ENCODE data around the gene LDB2.
"Not testable (repeated sequence)": the region's sequence is repeated elsewhere in the genome, so short reads cannot be mapped to it uniquely, and the experiment has no call there.

Gene LDB2

DNA sequence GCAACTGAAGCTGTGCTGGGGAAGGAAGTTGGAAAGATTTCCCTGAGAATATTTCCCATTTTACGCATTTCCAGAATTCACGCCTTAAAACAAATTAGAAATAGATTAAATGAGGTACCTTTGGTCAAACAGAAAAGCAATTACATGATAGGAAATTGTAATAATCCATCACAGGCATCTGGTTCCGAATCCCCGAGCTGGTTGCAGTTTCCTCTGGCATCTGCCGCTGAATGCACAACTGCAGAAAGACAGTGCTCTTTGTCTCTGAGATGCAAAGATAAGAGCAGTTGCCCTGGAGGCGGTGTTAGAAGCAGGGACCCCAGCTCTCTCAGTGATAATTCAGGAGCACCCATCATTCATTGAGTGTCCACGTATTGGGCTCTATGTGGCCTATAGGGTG, 224.4 kb downstream of the LDB2 start:
- DNase-seq: no peak

DNA sequence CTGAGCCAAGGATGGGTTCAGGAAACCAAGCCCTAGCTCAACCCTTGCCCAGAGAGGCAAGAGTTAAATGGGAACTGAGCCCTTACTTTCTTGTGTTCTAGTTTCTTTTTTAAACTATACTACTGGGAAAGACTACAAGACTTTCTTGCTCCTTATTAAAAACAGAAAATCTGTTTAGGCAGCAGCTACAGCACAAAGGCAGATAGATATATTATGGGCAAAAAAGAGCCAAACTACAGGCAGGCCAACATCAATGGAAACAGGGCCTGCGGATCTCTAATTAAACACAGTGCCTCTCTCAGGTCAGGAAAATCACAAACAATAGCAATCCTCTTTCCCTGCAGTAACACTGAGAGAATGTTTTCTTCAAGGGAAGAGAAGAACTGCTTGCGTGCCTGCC, 226.0 kb downstream of the LDB2 start:
- no peak for DNase-seq

DNA sequence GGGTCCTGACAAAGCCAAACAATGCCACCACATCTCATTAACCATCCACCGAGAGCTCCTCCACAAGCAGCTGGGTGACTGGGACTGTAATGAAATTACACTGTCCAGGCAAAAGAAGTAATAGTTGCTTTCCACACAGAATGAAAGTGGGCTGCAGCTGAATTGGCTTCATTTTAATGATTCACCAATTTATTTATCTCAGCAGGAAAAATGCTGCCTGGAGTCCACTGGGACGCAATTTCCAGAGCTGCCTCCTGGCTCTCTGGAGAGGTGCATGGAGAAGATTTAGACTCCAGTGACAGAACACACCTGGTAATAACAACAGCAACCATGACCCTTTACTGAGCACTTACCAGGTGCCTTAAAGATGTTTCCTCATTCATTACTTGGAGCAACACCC, 226.7 kb downstream of the LDB2 start:
- no peak for DNase-seq

DNA sequence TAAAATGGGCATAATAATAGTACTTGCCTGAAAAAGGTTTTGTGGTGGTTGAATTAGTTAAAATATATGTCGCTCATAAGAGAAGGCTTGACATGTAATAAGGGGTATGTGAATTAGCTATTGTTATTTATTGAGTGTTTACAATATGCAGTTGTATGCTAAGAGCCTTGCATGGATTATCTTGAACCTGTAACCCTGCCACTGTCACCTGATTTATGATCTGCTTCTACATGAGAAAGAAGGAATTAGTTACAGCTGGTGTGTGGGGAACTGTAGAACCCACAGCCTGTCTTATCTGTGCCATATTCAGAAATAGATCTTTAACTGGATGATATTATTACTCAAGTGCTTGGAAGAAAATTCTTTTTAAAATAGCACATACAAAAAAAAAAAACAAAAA, 227.7 kb downstream of the LDB2 start:
- no peak for DNase-seq

DNA sequence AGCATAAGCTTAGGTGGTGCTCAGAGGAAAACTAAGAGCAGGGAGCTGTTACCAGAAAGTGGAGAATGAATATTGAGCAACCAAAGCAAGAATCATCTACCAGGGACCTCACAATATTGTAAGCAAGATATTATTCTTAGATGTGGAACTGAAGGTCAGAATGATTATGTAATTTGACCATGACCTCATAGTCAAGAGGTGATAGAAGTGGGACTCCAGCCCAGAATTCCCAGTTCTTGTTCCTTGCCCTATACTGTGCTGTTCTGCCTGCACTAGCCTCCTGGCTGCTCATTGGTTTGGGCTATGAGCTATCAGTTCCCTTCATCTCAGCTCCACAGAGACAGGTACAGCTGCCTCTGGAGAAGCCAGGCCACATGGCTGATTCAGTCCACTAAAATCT, 229.4 kb downstream of the LDB2 start:
- no peak for DNase-seq

DNA sequence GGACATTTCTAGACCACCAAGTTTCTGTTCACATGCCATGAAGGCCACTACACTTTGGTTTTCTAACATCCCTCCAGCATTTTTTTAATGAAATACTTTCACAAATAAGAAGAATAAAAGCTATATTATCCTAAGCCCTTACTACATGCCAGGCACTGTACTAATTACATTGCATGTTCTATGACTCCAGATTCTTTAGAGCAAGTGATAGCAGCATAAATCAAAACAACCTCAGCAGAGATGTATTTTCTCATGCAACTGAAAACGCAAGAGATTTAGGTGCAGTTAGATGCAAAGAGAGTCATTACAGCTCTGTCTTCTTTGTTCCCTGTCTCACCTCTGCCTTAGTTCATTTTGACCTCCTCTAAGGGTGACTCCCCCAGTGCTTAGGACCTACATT, 230.0 kb downstream of the LDB2 start:
- no peak for DNase-seq

DNA sequence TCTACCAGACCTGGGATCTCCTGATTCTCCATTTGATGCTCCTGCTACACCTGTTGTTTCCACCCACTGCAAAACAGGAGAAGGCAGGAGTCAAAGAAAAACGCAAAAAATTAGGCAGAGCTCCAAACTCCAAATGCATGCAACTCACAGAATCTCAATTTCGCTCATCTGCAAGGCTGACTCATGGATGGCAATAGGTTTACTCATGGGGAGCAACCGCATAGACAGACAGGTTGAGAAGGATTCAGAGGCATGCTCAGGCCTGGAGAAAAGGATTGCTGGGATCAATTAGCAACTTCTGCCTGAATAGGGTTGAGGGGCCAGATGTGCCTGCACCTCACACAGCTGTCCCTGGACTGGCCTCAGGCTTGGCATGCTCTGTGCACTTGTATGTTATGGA, 231.0 kb downstream of the LDB2 start:
- no peak for DNase-seq

DNA sequence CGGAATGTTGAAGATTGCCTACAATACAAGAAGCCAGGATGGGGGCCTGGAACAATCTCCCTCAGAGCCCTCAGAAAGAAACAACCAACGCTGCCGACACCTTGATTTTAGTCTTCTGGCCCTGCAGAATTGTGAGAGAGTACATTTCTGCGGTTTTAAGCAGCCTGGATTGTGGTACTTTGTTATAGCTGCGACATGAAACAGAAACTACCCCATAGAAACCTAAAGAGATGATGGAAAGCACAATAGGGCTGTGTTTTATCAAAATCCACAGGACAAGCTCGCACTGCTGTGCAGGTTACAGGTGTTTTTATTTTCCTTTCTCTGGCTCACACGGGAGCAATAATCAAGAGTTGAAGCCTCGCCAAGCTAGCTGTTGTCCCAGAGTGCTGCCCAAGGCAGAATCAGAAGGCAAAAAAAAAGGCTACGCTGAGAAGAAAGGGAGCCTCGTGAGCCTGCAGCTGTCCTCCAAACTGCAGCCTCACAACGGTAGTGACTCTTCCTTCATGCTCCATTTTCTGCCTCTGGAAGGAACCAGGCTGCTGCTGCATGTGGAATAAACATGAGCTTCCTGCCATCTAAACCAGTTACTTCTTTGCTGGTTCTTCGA, 232.4 kb downstream of the LDB2 start:
- DNase-seq: no peak

DNA sequence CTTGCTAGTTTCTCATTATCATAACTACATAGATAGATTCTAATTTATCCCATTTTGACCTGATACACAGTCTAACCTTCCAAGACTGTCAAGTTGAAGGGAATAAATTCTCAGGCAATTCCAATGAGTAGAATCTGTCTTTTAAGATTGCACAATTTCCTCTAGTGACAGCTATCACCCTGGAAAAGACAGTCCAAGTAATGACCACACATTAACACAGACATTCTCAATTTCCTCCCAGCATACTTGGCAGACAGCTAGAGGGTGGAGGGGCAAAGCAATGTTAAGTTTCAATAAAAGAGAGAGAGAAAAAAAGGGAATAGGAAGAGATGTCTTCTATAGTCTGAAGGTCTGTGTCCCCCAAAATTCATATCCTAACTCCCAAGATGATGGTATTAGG, 234.7 kb downstream of the LDB2 start:
- no peak for DNase-seq

DNA sequence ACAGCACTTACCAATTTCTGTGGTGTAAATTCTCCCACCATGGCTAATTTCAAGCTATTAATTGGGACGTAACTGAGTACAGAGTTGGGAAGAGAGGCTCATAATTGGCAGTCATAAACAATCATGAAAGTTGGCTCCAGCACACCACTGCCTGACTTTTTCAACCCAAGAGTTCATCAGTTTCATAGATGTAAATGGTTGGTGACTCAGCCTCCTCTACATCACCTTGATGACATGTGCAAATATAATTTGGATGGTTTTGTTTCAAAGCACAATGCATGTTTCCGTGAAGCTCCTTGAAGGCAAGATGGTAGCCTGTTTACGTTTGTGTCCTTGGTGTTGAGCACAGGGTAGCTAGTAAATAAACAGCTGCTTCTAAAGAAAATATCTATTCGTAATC, 235.1 kb downstream of the LDB2 start:
- no peak for DNase-seq

DNA sequence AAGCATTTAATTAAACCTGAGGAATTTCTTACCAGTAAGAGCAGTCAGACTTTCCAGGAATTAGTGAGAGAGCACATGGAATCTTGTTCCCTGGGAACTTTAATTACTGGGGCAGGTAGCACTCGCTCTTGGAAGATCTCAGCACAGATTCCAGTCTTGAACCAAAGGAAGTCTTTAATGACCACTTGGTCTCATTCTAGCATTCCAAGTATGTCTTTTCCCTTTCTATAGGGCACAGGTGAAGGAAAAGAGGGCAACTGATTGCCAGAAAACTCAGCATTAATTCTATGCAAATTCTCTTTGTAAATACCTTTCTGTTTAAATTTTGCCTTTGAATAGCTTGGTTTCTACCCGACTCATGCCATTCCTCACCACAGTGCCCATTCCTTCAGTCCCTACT, 236.6 kb downstream of the LDB2 start:
- no peak for DNase-seq

DNA sequence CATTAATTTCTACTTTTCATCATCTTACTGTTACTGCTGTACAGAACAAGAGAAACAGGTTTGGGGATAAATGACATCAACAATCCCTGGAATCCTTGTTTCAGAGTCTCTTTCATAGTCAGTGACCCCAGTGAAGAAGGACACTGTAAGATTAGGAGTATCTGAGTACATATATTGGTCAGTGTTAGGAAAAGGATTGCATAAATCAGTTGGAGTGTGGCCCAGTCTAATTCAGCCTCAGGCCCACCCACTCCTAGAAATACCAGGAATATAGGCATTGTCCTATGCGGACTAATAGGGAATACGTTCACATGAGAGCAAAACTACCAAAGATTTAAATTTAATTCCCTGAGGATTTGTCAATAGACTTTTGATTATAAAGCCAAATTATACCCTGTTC, 237.8 kb downstream of the LDB2 start:
- DNase-seq: no peak

DNA sequence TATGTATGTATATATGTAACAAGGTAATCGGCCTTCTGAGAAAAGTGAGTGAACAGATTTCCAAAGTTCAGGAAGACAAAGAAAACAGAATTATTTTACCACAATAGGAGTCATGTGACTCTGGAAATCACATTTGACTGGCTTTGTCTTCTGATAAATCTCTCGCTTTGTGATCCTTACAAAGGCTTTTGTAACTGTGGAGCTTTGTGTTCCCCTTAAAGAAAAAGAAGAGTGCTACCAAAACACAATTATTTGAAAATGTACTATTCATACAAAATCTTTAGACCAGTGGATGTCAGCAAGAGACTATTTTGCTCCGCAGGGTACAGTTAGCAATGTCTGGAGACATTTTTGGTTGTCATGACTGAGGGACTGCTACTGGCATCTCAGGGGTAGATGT, 238.8 kb downstream of the LDB2 start:
- no peak for DNase-seq

DNA sequence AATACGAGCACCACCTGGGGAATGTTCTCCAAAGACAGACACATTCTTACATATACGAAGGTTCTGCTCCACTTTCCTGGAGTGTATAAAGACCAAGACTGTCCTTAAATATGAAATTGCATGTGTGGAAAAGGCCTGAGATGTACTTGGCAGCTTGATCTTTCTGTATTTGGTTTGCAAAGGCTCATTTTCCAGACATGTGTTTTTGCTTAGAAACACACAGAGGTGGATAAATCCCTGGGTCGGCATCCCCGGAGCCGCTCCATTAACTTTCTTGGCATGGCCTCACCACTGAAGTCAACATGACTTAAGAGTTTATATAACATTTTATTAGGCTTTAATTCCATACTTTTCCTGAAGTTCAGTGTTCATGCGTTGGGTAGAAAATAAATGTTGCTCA, 239.4 kb downstream of the LDB2 start:
- no peak for DNase-seq

DNA sequence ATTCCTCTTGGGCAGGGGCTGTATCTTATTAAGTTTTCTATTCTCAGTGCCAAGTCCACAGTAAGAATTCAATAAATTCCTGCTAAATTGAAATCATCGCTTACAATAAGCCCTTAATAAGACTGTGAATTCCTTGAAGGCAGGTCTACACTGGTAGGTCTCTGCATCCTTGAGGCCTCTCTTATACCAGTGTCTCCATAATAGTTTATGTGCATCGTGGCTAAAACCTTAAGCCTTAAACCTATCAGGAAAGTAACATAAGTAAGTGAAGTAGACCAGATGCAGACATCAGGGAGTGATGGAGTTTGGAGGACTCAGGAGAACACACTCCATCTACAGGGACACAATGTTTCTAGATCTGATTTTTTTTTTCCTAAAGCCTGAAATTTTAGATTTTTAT, 240.3 kb downstream of the LDB2 start:
- no peak for DNase-seq

DNA sequence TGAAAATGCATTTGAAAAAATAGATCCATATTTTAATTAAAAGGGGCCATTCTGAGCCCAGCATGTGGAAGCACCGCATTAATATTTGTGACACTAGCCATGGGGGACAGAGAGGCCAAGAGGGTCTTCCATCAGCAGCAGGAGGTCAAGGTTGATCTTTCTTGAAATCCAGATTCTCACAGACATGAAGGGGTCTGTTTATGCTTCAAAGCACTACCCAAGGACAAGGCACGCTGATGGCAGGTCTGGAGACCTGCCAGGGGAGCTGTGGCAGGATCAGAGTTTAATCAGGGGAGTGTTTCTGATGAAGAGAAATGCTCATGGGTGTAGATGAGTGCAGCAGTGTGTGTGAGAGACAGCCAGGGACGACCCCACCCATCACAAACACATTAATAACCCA, 243.3 kb downstream of the LDB2 start:
- DNase-seq: no peak

DNA sequence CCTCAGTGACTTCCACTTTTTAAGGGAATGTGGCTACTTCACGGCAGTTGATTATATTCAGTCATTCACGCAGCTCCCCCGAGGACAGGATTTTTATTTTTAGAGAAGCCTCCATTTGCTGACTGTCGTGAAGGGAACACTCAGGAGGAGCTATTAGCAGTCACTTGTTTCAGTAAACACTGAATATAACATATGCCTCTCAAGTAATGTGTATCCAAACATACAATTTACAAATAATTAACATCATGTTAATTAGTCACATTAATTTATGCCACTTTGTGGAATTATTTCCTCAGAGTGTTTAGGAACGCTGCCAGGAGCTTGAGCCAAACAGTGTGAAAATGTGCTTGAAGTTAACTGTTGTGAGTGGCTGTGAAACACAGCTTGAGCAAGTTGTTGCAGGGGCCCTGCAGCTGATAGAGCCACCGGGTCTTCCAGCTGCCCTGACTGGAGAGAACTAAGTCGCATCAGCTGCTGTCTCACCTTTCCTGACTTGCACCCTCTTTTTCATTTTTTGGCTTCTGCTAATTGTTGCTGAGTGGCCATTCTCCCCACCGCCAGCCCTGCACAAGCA, 245.6 kb downstream of the LDB2 start:
- no peak for DNase-seq

DNA sequence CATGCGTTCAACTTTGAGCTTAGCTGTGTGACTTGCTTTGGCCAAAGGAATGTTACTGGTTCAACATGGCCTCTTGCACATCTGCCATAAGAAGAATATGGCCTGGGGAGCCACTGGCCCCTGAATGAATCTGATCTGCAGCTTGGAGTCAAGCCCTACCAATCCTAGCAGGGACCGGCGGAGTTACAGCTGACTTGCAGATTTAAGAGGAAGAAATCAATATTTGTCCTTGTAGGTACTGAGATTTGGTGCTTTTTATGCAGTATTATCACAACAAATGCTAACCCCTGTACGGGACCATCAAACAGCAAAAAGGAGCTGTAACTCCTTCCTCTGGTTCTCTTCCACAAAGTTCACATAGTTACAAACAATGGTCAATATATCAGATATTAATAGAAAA, 252.0 kb downstream of the LDB2 start:
- DNase-seq: no peak

DNA sequence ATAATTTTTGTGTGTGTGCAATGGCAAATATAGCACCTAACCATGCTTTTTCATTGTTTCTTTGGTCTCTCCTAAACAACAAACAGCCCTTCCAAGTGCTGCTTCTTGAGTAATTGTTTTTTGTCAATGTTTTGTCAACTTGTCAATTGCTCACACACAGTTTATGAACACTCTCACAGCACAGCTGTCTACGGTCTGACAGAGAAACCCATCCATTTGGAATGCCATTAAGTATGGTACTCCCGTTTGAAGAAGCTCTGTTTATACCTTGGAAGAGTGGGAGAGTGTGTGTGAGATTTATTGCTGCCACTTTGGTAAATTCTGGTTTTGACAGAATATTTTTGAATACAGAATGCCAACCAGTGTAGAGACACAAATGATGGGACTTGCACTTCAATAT, 254.6 kb downstream of the LDB2 start:
- no peak for DNase-seq

DNA sequence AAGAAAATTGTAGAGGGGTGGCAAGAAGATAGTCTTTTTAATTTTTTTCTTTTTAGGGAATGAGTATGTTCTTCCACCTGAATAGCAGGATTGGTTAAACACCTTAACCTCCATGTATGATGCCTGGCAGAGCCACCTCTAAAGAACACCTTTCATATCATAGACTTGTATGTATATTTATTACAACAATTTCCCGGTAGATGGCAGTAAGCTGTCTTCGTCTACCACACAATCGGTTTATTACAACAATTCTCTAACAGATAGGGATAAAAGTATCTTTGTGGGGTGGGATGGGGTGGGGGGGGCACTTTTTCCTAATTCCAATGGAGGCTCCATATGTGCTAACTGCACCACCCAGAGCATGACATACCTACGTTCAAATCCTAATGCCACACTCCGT, 255.5 kb downstream of the LDB2 start:
- DNase-seq: no peak

DNA sequence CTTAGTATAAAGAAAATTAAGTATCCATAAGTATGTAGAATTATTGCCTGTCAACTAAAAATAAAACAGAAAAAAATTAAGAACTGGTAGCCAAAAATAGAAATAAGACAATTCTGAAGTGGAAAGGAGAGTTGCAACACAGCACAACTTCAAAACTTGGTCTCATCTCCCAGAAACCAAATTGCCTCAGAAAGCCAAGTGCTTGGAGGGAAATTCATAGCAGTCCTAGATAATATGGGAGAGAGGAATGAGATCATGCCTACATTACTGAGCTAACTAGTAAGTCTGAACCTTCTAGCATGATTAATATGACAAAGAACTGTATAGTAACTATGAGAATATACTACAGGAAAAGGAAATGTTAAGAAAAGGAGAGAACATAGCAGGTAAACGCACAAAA, 256.5 kb downstream of the LDB2 start:
- no peak for DNase-seq

DNA sequence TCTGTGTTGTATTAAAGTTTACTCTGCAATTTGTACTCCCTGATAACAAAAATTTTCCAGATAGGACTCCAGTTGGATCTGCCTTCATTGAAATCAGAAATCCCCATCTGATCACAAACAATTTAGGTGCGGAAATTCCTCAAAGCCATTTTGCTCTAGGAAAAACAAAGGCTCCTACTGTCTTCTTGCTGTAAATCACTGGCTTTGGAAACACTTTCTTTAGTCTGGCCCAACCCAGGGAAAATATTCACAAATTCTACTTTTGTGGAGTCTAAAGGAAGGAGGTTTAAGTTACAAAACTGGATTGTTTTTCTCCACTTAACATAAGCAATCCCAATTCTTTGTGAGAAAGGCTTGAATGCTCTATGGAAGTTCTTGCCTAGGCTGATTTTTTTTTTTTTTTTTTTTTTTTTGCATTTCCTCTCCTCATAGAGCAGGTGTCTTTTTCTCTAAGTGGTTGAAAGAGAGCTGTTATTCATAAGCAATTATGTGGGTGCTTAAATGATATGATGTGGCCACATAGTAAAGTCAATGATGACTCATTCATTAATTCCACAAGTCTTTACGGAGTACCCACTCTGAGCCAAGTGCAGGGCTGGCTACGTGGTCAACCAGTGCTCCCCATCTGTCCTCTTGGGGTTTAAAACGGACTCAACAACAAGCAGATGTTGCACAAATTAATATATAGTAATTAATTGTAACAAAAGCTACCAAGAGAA, 261.4 kb downstream of the LDB2 start:
- DNase-seq: no peak

DNA sequence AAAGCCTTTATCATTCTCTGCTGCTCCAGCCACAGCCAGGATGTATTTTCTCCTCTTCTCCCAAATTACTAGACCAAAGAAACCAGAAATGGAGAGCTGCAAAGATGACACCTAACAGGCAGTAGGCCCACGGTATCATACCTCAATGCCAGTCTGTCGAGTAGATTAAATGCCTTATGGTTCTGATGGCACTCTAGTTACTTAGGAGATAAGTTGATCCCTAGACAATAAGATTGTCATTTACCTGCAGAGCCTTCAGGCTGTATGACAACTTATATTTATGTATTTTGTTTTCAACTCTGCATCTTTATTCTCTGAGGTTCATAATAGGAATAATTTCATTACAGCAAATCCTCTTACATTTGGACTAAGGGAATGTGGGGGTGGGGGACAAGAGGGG, 262.1 kb downstream of the LDB2 start:
- DNase-seq: no peak

DNA sequence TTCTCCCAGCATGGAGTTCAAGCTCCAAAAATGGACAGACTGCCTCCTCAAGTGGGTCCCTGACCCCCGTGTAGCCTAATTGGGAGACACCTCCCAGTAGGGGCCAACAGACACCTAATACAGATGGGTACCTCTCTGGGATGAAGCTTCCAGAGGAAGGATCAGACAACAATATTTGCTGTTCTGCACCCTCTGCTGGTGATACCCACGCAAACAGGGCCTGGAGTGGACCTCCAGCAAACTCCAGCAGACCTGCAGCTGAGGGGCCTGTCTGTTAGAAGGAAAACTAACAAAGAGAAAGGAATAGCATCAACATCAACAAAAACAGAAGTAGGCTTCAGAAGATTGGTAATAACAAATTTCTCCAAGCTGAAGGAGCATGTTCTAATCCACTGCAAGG, 269.2 kb downstream of the LDB2 start:
- not testable (repeated sequence) for DNase-seq

DNA sequence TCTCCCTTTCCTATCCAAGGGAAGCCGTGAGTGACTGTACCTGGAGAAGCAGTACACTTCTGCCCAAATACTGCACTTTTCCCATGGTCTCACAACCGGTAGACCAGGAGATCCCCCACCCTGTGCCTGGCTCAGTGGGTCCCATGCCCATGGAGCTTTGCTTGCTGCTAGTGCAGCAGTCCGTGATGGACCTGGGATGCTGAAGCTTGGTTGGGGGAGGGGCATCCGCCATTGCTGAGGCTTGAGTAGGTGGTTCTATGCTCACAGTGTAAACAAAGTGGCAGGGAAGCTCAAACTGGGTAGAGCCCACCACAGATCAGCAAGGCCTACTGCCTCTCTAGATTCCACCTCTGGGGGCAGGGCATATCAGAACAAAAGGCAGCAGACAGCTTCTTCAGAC, 269.6 kb downstream of the LDB2 start:
- DNase-seq: not testable (repeated sequence)
